HUES48 (cell line): ENCODE measurements around the gene GAK.
A peak's percentile ranks its signal among the peaks of the same experiment; 100 is the strongest.
"Not testable (repeated sequence)": the region's sequence is repeated elsewhere in the genome, so short reads cannot be mapped to it uniquely, and the experiment has no call there.

Source experiments
- H3K27ac ChIP-seq: one replicate; pipeline ENCODE4 v1.7.0; 2013; ENCODE audit warnings: low read depth, low read length, inconsistent platforms
- H3K27me3 ChIP-seq: 2 replicates; pipeline ENCODE4 v1.6.1; 2013; ENCODE audit warnings: mild to moderate bottlenecking, low read length; ENCODE audit not compliant: control insufficient read depth, insufficient read depth
- H3K36me3 ChIP-seq: 2 replicates; pipeline ENCODE4 v1.6.1; 2013; ENCODE audit warnings: low read length; ENCODE audit not compliant: control insufficient read depth, insufficient read depth
- H3K4me1 ChIP-seq: 2 replicates; pipeline ENCODE4 v1.6.1; 2013; ENCODE audit warnings: mild to moderate bottlenecking, low read length; ENCODE audit not compliant: control insufficient read depth, insufficient read depth
- H3K4me3 ChIP-seq: 2 replicates; pipeline ENCODE4 v1.5.1; 2013; ENCODE audit warnings: mild to moderate bottlenecking, low read depth, low read length
- H3K9ac ChIP-seq: 2 replicates; pipeline ENCODE4 v1.6.1; 2013; ENCODE audit warnings: mild to moderate bottlenecking, low read depth, low read length, moderate library complexity
- H3K9me3 ChIP-seq: 2 replicates; pipeline ENCODE4 v1.6.1; 2013; ENCODE audit warnings: low read length; ENCODE audit not compliant: control insufficient read depth, insufficient read depth

The GAK gene

DNA sequence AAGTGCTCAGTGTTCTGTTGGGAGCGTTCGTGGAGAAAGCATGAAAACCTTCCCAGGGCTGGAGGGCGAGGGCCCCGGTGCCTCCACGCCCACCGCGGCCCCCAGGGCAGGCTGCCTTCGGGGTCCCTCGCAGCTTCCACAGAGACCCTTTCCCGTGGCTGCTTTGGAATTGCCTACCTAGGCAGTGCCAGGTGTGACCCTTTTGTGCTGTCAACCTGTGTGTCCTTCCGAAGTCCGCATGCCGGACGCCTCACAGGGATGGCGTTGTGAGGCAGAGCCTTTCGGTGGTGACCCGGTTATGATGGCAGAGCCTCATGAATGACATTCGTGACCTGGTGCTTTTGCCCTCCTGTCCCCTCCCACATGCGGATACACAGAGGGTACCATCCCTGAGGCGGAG, 17.5 kb upstream of the GAK start:
- Histone ChIP-seq H3K27ac (no peak overlapping the region), H3K4me1 (peaks cover 8% of the 10 kb centered on the region; the same call in 1 of the 2 replicates), H3K9ac (no peak overlapping the region), H3K4me3 (no peak overlapping the region), H3K27me3 (no peaks in the 10 kb centered on the region), H3K9me3 (no peaks in the 10 kb centered on the region), H3K36me3 (no peaks in the 10 kb centered on the region)

DNA sequence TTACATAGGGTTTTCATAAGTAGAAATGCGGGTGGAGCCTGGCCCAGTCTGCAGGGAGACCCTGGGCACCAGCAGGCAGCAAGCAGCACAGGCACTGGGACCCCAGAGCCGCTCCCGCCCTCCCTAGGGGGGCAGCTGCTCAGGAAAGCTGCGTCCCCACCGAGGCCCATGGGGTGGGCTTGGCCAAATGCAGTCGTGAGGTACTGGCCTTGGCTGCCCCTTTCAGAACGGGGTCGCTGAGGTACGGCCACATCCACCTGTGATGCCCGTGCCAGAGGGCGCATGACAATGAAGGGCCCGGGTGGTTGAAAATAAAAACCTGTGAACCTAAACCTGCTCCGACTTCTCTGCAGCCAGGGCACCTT, 16.8 kb upstream of the GAK start:
- Histone ChIP-seq H3K27me3 (no peaks in the 10 kb centered on the region), H3K4me3 (no peak overlapping the region), H3K9me3 (no peaks in the 10 kb centered on the region), H3K4me1 (peaks cover 8% of the 10 kb centered on the region; the same call in 1 of the 2 replicates), H3K27ac (no peak overlapping the region), H3K9ac (no peak overlapping the region), H3K36me3 (no peaks in the 10 kb centered on the region)

DNA sequence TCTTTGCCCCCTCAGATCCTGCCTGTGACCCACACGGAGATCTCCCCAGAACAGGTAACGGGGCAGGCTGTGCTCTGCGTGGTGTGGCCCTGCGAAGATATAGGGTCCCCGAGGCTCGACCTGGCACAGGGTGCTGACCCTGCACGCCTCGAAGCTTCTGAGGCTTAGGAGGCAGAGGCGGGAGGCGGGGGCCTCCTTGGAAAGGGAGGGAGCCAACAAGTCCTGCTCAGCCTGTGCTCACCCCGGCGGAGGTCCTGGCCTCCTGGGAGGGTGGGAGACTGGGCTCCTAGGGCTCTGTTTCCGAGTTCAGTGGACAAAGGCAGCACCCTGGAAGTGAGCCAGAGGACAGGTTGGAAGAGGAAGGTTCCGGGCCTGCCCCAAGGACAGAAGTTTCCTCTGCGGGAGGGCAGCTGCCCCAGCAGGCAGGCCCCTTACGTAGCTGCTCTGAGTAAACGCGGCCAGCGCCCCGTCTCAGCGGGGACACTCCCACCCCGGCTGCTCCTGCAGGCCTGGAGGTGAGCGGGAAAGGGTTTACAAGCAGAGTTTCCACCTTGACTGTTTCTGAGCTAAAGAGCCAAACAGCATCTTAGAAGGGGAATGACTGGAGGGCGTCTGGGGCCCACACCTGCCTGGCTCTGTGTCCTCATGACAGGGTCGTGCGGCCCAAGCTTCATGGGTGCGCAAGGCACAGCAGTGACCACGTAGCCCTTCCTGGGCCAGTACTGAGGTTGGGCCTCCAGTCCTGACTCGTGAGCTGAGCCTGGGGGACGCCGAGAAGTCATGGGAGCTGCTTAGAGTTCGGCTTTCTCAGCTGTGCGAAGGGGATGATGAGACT, 16.2 kb upstream of the GAK start:
- no peaks in the 10 kb centered on the region for H3K27me3 ChIP-seq
- H3K4me1 ChIP-seq = peaks cover 8% of the 10 kb centered on the region; the same call in 1 of the 2 replicates
- no peak overlapping the region for H3K9ac ChIP-seq
- H3K36me3 ChIP-seq = no peaks in the 10 kb centered on the region
- H3K9me3 ChIP-seq = no peaks in the 10 kb centered on the region
- H3K4me3 ChIP-seq = no peak overlapping the region
- H3K27ac ChIP-seq = no peak overlapping the region

DNA sequence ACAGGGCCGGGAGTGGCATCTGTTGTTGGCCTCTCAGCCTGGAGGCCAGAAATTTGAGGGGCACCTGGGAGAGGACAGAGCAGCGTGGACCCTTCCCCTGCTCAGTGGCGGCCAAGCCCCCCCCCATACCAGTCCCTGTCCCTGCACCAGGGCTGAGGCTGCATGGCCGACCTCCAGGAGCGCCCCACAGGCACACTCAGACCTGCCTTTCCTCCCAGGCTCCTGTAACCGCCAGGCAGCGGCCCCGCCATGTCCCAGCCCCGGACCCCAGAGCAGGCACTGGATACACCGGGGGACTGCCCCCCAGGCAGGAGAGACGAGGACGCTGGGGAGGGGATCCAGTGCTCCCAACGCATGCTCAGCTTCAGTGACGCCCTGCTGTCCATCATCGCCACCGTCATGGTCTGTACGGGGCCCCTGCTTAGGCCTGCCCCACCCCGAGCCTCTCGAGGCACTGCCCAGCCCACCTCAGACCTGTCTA, 15.4 kb upstream of the GAK start:
- Histone ChIP-seq H3K9me3 (no peaks in the 10 kb centered on the region), H3K27me3 (no peaks in the 10 kb centered on the region), H3K27ac (no peak overlapping the region), H3K9ac (no peak overlapping the region), H3K4me3 (no peak overlapping the region), H3K36me3 (no peaks in the 10 kb centered on the region), H3K4me1 (peaks cover 8% of the 10 kb centered on the region; the same call in 1 of the 2 replicates)

DNA sequence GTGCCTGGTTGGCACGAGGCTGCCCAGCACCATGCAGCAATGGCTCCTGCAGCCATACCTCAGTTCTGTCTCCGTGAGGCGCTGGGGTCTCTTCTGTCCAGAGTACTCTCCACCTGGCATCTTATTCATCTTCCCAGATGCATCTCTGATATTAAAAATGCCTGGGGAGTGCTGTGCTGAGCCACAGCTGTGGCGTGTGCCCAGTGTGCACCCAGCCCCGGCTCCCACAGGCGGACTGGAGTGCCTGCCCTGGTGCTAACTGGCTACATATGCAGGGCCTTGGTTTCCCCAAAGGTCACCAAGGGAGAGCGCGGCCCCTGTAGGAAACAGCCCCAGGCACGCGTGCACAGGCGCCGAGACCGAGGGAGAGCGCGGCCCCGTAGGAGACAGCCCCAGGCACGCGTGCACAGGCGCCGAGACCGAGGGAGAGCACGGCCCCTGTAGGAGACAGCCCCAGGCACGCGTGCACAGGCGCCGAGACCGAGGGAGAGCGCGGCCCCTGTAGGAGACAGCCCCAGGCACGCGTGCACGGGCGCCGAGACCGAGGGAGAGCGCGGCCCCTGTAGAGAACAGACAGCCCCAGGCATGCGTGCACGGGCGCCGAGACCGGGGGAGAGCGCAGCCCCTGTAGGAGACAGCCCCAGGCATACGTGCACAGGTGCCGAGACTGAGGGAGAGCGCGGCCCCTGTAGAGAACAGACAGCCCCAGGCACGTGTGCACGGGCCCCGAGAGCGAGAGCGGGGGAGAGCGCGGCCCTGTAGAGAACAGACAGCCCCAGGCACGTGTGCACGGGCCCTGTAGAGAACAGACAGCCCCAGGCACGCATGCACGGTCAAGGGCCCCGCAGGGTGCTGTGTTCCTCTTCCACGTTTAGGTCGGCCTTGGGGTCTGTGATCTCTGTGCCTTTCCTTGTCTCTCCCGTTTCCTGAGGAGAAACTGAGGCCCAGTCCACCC, 14.7 kb upstream of the GAK start:
- H3K9me3 ChIP-seq = no peaks in the 10 kb centered on the region
- H3K27me3 ChIP-seq = no peaks in the 10 kb centered on the region
- no peak overlapping the region for H3K27ac ChIP-seq
- no peak overlapping the region for H3K4me3 ChIP-seq
- no peaks in the 10 kb centered on the region for H3K36me3 ChIP-seq
- no peak overlapping the region for H3K9ac ChIP-seq
- peaks cover 8% of the 10 kb centered on the region; the same call in 1 of the 2 replicates for H3K4me1 ChIP-seq

DNA sequence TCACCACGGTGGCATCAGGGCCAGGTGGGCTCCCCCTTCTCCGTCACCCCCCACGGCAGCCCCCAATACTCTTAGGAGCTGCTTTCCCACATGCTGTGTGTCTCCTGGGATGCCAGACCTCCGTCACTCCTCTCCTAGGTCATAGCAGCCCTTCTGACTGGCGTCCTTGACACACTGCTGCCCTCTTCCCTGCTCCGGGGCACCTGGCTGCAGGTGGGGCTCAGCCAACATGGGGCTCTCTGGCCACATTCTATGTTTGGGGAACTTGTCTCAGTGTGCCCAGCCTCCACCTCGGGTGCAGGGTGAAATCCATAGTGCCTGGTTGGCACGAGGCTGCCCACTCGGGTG, 14.0 kb upstream of the GAK start:
- no peaks in the 10 kb centered on the region for H3K36me3 ChIP-seq
- H3K27ac ChIP-seq = no peak overlapping the region
- no peak overlapping the region for H3K4me3 ChIP-seq
- H3K9me3 ChIP-seq = no peaks in the 10 kb centered on the region
- peaks cover 8% of the 10 kb centered on the region; the same call in 1 of the 2 replicates for H3K4me1 ChIP-seq
- no peaks in the 10 kb centered on the region for H3K27me3 ChIP-seq
- no peak overlapping the region for H3K9ac ChIP-seq

DNA sequence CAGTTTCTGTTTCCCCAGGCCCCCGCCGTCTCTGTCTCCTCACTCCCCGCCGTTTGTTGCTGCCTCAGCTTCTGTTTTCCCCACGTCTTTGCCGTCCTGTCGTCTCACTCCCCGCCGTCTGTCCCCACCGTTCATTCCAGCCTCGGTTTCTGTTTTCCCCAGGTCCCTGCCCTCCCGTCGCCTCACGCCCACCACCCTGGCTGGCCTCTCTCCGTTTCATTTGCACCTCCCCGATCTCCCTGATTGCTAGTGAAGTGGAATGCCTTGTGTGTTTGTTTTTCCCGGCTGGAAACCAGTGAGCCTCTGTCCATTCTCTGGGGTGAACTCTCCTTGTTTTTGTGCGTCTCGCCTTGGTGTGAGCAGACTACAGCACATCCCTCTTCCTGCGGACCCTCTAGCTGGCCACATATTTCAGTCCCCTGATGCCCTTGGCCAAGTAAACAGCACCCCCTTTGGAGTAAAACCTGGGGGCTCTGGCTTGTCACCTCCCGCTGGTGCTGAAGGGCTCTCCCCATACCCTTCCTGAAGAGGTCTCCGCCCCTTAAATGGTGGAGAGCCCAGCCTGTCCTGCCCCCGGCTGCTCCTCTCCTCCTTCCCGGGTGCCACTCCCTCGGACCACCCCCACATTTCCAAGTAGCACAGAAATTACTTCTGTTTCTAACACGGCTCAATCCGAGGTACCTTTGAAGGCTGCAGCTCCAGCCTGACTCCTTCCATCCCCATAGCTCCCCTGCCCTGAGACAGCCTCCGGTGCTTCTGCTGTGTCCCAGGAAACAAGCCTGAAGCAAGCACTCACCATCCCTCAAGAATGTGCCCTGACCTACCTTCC, 13.4 kb upstream of the GAK start:
- Histone ChIP-seq H3K27me3 (no peaks in the 10 kb centered on the region), H3K4me1 (peaks cover 8% of the 10 kb centered on the region; the same call in 1 of the 2 replicates), H3K9ac (no peak overlapping the region), H3K4me3 (no peak overlapping the region; the same call in 1 of the 2 replicates), H3K27ac (no peak overlapping the region), H3K9me3 (no peaks in the 10 kb centered on the region), H3K36me3 (no peaks in the 10 kb centered on the region)

DNA sequence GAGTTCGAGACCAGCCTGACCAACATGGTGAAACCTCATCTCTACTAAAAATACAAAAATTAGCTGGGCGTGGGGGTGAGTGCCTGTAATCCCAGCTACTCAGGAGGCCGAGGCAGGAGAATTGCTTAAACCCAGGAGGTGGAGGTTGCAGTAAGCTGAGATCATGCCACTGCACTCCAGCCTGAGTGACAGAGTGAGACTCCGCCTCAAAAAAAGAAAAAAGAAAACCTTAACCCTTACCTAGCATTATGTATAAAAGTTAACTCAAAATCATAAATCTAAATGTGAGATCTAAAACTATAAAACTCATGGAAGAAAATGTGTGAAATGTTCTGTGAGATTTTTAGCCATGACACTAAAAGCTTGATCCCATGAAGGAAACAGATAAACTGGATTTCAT, 7.4 kb upstream of the GAK start:
- H3K4me3 ChIP-seq, H3K36me3 ChIP-seq, H3K4me1 ChIP-seq, H3K9me3 ChIP-seq, H3K9ac ChIP-seq, H3K27ac ChIP-seq, H3K27me3 ChIP-seq: not testable (repeated sequence)

DNA sequence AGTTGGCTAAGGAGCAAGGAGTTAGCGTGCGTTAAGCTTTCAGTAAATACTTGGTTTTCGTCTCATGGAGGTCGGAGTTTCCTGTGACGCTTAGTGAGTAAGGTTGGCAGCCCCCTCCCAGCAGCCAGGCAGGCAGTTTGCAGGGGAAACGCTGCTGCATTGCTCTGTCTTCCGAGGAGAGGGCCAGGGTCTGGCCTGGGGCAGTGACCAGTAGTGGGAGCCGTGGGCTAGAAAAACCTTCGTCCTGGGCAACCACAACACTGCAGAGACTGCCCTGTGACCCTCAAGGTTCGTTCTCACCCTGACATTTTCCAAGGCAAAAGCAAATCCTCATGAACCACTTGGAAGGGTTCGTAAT, 576 bp upstream of the GAK start:
- Histone ChIP-seq H3K27me3 (no peaks in the 10 kb centered on the region), H3K36me3 (no peaks in the 10 kb centered on the region), H3K27ac (peak overlapping the region; percentile 40), H3K4me3 (peak overlapping the region; percentile 81), H3K9ac (peak overlapping the region; percentile 5; the same call in 1 of the 2 replicates), H3K9me3 (no peaks in the 10 kb centered on the region), H3K4me1 (peaks cover 5% of the 10 kb centered on the region)

DNA sequence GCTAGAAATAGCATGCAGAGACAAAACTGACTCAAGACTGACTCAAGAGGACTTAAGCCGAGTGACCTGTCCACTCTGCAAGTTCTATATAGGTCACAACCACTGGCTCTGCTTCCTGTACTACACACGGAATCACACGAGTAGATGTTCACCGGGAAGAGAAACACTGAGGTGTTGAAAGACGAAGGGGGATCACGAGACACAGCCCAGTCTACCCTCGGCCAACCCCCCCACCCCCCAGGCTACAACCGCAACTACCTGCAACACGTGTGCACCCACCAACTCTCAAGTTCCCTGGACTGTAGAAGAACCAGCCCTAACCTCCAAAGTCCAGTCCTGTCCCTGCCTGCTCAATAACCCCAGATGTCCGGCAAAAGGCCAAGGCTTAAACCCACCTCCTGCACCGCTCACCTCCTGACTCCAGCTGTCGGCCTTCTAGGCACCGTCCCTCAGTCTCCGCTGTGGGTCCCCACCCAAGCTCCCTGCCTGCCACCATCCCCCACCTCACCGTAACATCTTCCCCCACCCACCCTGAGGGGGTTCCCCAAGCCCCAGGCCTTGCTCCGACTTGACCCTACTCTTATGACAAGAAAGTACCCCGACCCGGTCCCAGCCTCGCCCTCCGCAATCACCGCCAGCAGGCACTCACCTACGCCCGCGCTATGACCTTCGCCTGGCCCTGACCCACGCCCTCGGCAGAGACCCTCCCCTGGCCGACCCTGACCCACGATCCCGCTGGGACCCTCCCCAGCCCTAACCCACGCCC, 739 bp downstream of the GAK start:
- peak overlapping the region; percentile 79 for H3K27ac ChIP-seq
- H3K4me1 ChIP-seq = peaks cover 5% of the 10 kb centered on the region
- H3K36me3 ChIP-seq = no peaks in the 10 kb centered on the region
- no peaks in the 10 kb centered on the region for H3K27me3 ChIP-seq
- H3K9ac ChIP-seq = peak overlapping the region; percentile 83
- no peaks in the 10 kb centered on the region for H3K9me3 ChIP-seq
- peak overlapping the region; percentile 81 for H3K4me3 ChIP-seq
